Hematopoietic multipotent progenitor cell treated with erythropoietin and hydrocortisone succinate and interleukin-3 and kit ligand, for 15 days (in vitro differentiated cells): Measurements from ENCODE around the gene MRPL36.

Experiments
- DNase-seq: peaks from one replicate; pipeline ENCODE4 v3.0.0-alpha.2; 2015; ENCODE audit warnings: low spot score

Gene MRPL36

DNA sequence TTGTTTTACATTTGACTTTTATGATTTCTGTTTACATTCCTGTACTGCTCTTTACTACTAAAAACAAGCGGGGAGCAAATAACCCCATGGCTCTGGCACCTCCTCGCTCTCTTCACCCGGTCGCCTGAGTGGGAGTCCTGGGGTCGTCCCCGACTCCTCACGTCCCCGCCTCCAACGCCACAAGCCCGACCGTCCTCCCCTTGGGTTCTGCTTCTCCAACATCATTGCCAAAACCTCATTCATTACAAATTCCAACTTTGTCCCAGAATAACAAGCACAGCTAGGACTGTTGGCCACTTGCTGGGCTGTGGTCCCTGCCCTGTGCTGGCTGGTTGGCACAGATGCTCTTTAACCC, 35.1 kb downstream of the MRPL36 start:
- DNase-seq = no peak

DNA sequence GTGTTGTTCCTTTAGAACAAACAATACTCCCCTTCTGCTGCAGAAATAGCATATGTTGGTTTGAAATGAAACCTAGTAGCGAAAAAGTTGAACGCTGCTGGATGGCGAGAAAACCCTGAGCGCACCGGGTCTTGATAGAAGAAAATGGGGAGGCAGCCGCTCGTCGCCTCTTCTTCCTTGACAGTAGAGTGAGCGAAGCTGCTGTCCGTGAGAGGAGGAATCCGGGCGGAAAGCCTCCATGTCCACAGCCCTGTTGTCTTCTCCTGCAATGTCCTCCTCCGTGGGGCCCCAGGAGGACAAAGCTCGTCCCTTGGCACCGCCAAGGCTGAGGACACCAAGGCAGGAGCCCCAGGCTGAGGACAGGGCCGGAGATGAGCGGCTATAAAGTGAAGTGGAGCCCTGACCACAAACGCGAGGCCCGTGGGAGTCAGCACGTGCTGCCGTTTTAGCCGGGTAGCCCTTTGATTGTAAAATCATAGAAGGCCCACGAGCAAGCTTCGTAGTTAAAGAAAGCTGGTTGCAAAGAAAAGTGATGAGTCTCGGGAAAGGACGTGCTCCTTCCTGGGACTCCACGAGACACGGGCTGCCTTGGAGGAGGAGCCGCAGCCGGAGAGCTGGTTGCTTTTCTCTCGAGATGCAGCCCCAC, 35.6 kb downstream of the MRPL36 start:
- DNase-seq = no peak

DNA sequence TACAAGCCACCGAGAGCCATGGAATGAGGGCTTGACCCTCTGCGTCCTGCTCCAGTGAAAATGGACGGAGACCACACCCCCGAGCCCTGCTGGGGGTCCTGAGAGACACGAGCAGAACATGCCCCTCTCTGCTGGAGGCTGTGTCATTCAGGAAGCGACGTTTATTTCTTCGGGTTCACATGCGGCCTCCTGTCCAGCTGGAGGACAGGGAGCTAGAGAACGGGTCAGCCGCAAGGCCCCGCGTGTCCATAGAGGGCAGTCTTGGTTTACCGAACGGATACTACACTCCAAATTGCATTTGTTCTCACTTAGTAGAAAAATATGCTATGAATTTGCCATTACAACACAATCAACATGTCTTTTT, 36.1 kb downstream of the MRPL36 start:
- DNase-seq = peak; percentile 21

DNA sequence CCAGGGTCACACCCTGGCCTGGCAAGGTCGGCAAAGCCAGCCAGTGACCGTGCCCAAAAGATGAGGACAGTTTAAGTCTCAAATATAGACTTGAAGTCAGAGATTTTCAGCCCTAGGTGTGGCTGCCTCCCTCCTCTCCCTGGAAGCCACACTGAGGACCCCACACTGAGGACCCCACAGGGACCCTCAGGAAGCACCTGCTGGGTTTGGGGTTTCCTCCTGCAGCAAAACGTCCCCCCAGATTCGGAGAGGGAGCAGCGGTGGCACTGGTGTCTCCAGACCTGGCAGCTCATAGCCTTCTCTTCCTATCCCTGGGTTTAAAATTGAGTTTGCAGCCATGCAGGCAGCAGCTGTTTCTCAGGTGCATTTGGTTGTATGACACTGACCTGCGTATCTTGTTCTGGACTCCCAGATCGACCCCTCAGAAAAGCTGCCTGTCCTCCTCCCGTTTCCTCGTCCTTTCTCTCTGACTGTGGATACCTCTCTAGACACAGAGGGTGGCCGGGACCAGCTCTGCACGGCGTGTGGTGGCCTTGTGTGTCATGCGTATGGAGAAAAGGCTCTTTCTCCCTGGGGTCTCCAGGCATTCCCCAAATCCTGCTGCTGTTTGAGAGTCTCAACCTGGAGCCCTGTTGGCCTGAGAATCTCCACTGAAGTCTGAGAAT, 36.6 kb downstream of the MRPL36 start:
- DNase-seq = no peak

DNA sequence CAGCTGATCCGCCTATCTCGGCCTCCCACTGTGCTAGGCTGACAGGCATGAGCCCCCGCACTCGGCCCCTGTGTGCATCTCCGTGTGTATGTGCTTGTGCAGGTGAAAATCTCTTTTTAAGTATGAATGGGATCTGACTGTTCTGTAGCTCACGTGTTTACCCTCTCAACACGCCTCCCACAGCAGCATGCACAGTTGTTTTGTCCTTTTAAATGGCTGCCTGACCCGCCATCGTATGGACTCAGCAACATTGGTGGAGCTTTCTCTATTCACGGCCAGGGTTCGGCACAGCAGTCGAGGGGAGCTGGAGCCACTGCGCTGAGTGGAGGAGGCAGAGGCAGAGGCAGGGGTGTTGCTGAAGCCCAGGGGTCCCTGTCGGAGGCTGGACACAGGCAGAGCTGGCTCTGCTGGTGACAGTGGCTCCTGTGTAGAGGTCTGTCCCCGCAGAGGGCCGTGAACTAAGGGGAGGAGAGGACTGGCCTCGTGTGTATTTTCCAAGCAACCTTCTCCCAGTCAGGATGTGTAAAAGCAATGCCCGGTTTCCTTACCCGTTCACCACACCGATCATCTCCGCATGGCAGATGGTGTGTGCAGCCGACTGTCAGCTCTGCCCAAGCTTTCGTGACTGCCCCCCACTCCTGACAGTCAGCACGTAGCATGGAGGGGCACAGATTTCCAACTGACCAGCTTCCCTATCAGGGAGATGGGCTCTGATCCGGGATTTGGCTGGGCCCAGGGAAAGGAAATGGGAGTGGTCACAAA, 37.3 kb downstream of the MRPL36 start:
- no peak for DNase-seq

DNA sequence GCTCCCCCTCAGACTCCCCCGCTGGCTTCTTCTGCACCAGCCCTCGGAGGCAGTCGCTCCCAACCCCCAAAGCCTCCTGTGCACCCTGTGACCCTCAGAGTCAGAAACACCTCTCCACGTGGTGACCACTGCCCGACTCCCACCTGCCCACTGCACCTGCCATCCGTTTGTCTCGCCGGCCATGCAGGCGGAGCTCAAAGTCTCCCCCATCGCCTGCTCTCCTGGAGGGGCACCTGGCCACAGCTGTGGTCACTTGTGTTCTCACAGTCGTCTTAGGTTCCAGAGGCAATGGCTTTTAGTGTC, 38.2 kb downstream of the MRPL36 start:
- DNase-seq = no peak

DNA sequence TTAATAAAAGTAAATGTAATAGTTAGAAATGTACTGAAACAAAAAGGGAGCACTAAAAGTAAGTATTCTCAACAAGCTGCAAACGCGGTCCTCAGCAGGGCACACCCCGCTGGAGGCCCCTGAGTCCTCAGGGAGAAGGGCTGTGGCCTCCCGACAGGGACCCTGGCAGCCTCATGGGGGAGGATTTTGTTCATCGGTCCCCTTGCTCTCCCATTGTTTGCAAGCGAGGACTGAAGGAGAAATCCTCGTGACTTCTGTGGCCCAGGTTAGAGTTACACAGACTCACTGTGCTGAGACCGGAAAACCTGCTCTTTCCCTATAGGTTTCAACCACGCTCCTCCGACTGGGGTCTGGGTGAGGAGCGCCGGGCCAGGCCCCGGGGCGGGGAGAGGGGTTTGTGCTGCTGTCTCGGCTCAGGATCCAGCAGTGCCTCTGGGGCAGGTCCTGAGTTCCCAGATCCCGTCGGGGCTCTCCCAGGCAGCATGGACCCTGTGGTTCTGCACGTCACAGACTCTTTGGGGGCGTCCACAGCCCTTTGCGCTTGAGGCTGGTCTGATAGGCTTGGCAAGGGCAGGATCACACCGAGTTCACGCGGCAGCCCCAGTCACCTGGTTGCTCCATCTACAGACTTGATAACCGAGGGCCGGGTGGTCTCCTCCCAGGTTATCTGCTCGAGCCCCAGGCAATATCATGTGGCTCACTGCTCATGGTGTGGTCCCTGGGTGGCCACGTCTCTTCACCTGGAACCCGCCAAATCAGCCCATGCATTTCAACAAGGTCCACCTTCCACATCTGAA, 38.8 kb downstream of the MRPL36 start:
- no peak for DNase-seq

DNA sequence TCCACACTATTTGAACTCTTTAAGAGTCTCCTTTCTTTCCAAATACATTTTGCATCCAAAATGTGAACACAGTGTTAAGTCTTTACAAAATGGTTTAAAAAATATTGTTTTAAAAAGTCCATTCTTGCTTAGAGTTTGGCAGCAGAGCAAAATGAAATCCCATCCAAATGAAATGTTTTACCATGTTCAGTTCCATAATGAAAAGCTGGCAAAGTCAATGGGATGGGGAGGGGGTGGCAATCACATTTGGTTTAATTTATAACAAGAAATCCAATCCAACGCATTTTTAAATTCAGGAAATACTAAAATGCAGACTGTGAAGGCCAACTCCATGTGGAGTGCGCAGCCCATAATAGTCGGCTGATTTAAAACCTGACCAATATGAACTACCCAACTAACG, 39.4 kb downstream of the MRPL36 start:
- no peak for DNase-seq

DNA sequence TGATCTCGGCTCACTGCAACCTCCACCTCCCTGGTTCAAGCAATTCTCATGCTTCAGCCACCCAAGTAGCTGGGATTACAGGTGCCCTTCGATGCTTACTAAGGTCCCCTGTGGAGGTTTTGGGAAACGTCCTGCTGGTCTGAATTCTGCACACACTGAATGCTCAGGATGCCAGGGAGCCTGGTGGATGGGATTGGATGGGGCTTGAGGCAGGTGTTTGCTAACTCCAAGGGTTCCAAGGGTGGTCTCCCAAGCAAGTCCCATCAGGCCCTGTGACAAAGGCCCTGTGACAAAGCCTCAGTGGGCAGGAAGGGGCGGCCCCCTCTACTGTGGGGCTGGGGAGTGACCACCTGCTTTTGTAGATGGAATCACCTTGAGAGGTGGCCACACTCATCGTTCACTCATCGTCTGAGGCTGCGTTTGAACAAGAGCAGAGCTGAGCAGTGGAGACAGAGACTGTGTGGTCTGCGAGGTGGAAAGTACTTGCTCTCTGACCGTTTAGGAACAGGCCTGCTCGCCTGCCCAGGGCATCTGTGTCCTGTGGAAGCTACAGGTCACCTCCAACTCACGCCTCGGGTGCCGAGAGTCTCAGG, 40.2 kb downstream of the MRPL36 start:
- DNase-seq = no peak

DNA sequence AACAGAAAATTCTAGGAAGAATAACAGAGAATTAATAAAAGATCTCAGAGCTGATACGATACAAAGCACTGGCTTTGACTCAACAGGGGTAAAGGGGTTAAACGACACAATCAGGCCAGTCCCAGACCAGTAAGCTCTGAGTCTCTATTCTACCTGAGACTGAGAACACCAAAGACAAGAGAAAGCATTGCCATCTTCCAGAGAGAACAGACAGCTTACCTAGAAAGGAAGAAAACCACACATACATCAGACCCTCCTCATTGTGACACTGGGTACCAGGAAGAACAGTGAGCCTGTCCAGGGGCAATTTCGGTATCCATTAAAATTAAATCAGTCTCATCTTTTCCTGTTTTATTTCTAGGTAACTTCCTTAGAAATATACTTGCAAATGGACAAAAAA, 41.1 kb downstream of the MRPL36 start:
- DNase-seq = no peak

DNA sequence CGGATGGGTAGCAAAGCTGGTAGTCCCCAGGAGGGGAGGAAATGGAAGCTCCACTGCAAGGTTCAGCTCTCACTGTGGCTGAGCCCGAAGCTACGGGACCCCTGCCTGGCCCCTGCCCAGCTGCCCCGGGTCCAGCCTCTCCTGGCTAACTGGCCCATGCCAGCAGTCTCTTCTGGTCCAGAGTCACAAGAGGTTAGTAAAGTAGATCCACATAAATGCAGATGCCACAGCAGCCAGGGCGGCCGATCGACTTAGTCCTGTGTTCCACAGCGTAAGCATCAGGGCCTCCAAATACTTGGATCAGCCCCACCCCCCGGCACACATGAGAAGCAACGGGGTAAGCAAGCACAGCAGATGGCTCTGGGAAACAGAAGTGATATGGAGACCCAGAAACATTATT, 42.1 kb downstream of the MRPL36 start:
- DNase-seq = no peak

DNA sequence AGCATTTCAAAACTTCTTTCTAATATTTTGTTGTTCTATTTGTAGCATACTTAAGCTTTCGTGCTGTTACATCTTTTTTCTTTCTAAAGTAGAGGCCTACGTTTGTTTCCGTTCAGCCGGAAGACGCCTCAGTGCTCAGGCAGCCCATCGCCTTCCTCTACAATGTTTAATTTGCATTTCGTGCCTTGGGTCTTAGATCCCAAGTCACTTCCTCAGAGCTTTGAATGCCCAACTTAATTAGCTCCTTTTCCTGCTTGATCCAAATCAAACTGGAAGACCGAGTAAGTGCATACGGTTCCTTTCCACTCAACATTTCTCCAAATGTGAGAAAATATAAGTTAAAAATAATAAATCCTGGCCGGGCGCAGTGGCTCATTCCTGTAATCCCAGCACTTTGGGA, 43.2 kb downstream of the MRPL36 start:
- no peak for DNase-seq

DNA sequence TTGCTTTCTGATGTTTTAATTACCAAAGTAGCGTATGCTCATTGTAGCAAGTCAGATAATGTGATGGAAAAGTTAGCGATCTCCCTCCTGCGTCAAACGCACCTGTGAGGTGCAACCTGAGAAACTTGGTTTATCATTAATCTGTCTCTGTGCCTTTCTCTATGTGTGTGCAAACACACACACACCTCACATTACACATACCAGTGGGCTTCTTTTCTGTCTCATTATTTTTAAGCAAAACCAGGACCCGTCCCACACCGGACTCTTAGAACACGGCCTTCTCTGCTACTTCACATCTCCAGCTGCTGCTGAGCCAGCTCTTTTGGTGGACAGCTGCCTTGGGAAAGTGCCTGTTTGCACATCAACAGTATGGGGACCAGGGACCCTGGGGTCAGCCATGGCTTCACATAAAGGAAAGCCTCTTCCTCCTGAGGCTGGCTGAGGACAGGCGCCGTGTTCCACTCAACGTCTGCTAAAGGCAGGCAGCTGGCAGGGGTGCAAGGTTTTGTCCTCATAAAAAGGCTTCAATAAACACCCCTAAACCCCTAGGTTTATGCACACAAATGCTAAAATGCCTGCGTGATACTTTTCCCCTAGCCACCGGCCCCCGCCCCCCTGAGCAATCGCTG, 44.2 kb downstream of the MRPL36 start:
- DNase-seq = no peak

DNA sequence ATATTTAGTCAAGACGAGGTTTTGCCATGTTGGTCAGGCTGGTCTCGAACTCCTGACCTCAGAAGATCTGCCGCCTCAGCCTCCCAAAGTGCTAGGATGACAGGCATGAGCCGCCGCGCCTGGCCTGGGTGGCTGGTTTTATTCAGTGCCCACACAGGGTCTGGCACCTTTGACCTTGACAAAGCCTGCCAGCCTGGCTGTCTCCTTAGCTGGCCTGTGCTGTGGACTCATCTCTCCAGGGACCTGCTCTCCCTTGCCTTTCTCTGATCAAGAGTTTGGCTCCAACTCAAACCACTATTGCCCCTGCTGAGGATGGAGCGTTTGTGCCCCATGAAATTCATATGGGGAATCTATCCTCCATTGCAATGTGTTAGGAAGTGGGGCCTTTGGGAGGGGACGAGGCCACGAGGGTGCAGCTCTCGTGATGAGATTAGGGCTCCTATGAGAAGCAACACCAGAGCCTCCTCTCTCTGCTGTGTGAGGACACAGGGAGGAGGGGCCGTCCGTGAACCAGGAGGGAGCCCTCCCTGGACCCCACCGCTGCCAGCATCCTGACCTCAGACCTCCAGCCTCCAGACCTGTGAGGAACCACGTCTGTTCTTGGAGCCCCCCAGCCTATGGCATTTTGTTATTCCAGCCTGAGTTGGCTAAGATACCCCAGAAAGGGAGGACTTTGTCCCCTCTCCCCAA, 45.0 kb downstream of the MRPL36 start:
- DNase-seq = no peak

DNA sequence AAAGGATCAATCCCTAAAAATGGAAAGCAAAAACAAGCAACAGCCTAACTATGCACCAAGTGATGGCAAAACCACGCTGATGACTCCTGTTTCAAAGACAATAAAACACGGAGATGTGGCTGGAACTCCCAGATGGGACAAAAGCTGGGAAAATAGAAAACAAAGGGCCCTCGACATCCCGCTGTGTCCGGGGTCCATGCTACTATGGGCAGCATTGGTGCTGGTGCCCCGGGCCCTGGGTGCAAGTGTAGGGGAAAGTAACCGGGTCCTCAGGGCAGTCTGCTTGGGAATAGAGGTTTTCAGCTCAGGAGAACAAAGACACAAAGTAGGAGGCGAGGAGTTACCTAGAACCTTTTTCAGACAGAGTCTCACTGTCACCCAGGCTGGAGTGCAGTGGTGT, 46.1 kb downstream of the MRPL36 start:
- no peak for DNase-seq

DNA sequence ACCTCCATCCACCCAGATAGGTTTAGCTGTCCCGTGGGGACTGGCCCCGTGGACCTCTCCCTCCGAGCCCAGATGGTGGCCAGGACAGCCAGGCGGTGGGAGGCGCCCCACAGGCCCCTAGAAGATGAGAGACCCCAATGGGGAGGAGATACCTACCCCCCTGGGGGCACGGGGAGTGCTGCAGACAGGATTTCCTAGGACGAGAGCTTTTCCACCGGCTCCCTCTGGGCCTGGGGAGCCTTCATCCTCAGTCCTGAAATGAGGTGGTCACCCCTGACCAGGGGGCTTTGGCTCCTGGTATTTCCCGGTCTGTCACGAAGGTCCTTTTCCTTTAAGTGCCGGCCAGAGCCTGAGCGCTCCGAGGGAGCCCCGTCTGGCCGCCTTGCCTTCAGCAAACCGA, 46.8 kb downstream of the MRPL36 start:
- no peak for DNase-seq

DNA sequence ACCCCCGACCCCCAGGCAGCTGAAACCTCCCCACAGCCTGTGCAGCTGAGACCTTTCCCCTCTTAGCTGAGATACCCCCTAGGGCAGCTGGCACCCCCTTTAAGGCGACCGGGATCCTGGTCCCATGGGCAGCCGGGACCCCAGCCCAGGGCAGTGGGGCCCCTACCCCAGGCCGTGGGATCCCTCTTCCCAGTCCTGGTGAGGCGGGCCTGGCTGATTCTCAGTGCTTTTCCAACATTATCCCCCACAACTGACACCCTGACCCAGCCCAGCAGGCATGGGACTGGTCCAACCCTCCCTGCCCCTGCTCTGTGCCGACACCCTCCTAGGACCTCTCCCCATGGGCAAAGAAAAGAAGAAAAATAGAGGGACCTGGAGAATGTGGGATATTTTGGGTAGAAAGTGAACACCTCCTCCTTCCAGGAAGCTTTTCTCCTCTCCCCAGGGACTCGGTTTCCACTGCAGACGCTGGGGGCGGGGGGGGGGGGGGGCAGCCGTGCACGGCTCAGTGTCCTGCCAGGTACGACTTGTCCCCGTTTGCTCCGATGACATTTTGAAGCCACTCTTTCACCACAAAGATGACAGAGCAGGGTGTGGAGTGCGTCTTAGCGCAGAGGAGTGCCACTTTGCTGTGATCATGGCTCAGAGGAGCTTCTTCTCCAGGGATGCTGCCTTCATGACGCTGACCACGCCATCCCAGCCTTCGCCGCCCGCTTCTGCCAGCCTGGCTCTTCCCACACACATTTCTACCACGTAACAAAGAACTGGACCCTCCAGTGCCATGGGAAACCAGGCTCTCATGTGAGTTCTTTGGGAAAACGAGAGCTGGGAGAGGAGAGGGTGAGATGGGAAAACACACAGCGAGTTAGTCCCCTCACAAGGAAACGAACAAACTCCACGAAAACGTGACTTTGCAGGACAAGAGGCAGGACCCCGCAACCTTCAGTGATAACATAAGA, 47.5 kb downstream of the MRPL36 start:
- no peak for DNase-seq

DNA sequence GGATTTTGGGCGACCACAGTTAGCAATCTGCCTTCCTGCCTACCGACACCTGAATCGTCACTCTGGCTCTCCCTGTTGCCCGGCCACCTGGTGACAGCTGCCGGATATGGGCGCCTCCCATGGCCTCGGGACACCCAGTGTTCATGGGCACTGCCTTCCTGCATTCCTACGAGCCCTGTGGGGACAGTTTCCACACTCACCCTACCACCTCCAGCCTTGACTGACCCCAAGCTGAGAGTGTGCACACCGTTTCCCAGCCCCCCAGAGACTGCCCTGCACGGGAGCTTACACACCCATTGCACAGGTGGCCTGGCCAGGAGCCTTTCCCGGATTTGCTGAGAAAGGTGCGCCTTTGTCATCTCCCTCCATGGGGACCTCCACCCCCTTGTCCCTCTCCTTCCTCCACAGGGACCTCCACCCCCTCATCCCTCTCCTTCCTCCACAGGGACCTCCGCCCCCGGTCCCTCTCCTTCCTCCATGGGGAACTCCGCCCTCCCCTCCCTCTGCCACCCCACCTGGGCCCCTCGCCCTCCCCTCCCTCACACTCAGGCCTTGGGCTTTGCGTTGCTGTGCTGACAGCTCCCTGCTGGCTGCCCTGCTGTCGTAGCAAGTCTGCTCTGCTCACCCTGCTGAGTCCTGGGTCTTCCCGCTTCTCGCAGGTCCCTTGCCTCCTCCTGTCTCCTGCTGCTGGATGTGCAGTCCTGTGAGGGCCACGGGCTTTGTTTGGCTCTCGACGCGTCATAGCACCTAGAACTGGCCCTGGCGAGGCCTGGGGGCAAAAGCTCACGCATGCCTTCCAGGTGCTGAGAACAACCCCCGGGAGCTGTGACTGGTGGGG, 48.4 kb downstream of the MRPL36 start:
- no peak for DNase-seq

DNA sequence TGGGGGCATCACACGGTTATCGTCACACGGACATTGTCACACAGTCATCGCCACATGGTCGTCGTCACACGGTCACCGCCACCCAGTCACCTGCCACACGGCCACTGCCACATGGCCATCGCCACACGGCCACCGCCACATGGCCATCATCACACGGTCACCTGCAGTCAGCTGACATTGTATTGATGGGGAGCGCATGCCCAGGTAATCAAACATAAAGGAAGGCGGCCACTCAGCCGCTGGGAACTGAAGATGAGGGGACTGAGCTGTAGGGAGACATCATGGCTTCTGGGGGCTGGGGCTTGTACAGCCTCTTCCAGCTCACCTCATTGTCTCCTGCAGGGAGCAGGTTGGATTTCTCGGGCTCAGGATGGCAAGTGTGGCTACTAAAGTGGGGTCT, 49.2 kb downstream of the MRPL36 start:
- no peak for DNase-seq
